HepG2 (cell line): Measurements from ENCODE around the gene PDE9A. TPM values are rescaled to one million over a fixed set of nuclear protein-coding genes. Genes with fewer than 3 reads are reported as not detected.

Experiments
- EZH2 ChIP-seq: conservative IDR thresholded peaks from 2 replicates; pipeline ENCODE4 v1.6.1; 2012; ENCODE audit warnings: mild to moderate bottlenecking, low read depth, low read length, moderate library complexity
- GZF1 ChIP-seq: sonication (generic); formaldehyde crosslinking; IDR thresholded peaks from 2 replicates; pipeline ENCODE4 v1.5.1; 2020; ENCODE audit warnings: mild to moderate bottlenecking, missing genetic modification reagents
- MAZ ChIP-seq, 2 experiments: sonication (generic) in 1 of 2; formaldehyde crosslinking in 1 of 2; IDR thresholded peaks; 2 replicates each; pipeline versions ENCODE4 v1.5.0 to v1.6.1; 2012 to 2020; ENCODE audit warnings: low read depth in 2 of 2, mild to moderate bottlenecking in 2 of 2, borderline replicate concordance in 1 of 2, improper control_type of control experiment in 1 of 2, low read length in 1 of 2, missing genetic modification reagents in 1 of 2, moderate library complexity in 1 of 2
- MYC ChIP-seq: sonication (generic); formaldehyde crosslinking; IDR thresholded peaks from 2 replicates; pipeline ENCODE4 v1.9.0; 2021; ENCODE audit warnings: missing genetic modification reagents, borderline replicate concordance
- NBN ChIP-seq: fragments of 450-650 bp; conservative IDR thresholded peaks from 2 replicates; pipeline ENCODE4 v1.6.1; 2017
- NFATC3 ChIP-seq: sonication (generic); formaldehyde crosslinking; IDR thresholded peaks from 2 replicates; pipeline ENCODE4 v1.5.1; 2020; ENCODE audit warnings: mild to moderate bottlenecking, missing genetic modification reagents
- ONECUT2 ChIP-seq: sonication (generic); formaldehyde crosslinking; IDR thresholded peaks from 2 replicates; pipeline ENCODE4 v1.4.0; 2020; ENCODE audit warnings: missing genetic modification reagents
- SALL1 ChIP-seq: sonication (generic); formaldehyde crosslinking; IDR thresholded peaks from 2 replicates; pipeline ENCODE4 v1.8.0; 2022; ENCODE audit warnings: mild to moderate bottlenecking, missing genetic modification reagents
- SMAD3 ChIP-seq: sonication (generic); formaldehyde crosslinking; IDR thresholded peaks from 2 replicates; pipeline ENCODE4 v1.4.0; 2020; ENCODE audit warnings: missing genetic modification reagents
- YEATS4 ChIP-seq: sonication (generic); formaldehyde crosslinking; IDR thresholded peaks from 2 replicates; pipeline ENCODE4 v1.4.0; 2020; ENCODE audit warnings: missing genetic modification reagents, borderline replicate concordance
- YY1 ChIP-seq: IDR thresholded peaks from 2 replicates; pipeline ENCODE4 v1.6.1; 2011; ENCODE audit warnings: low read length, low read depth, moderate library complexity, mild to moderate bottlenecking; ENCODE audit not compliant: insufficient read depth, insufficient replicate concordance
- ZBTB3 ChIP-seq: sonication (generic); formaldehyde crosslinking; IDR thresholded peaks from 2 replicates; pipeline ENCODE4 v1.4.0; 2020; ENCODE audit warnings: low read depth, mild to moderate bottlenecking, moderate library complexity, missing genetic modification reagents, borderline replicate concordance
- ZMAT5 ChIP-seq: sonication (generic); formaldehyde crosslinking; IDR thresholded peaks from 2 replicates; pipeline ENCODE4 v1.5.0; 2020; ENCODE audit warnings: mild to moderate bottlenecking, low read depth, missing genetic modification reagents, borderline replicate concordance
- ZNF224 ChIP-seq: sonication (generic); formaldehyde crosslinking; IDR thresholded peaks from 2 replicates; pipeline ENCODE4 v1.5.0; 2020; ENCODE audit warnings: mild to moderate bottlenecking, missing genetic modification reagents
- ZNF382 ChIP-seq: sonication (generic); formaldehyde crosslinking; IDR thresholded peaks from 2 replicates; pipeline ENCODE4 v1.5.0; 2020; ENCODE audit warnings: missing genetic modification reagents, mild to moderate bottlenecking, borderline replicate concordance
- ZNF569 ChIP-seq: sonication (generic); formaldehyde crosslinking; IDR thresholded peaks from 2 replicates; pipeline ENCODE4 v1.5.0; 2020; ENCODE audit warnings: mild to moderate bottlenecking, missing genetic modification reagents, moderate library complexity, borderline replicate concordance
- ZNF781 ChIP-seq: sonication (generic); formaldehyde crosslinking; IDR thresholded peaks from 2 replicates; pipeline ENCODE4 v1.5.1; 2020; ENCODE audit warnings: borderline replicate concordance, mild to moderate bottlenecking, missing genetic modification reagents; ENCODE audit errors: not compliant biosample characterization
- ZNF83 ChIP-seq: sonication (generic); formaldehyde crosslinking; IDR thresholded peaks from 2 replicates; pipeline ENCODE4 v1.4.0; 2020; ENCODE audit warnings: missing genetic modification reagents, mild to moderate bottlenecking, borderline replicate concordance
- ZSCAN20 ChIP-seq: sonication (generic); formaldehyde crosslinking; IDR thresholded peaks from 2 replicates; pipeline ENCODE4 v1.4.0; 2020; ENCODE audit warnings: missing genetic modification reagents, mild to moderate bottlenecking, borderline replicate concordance
- ZSCAN31 ChIP-seq: sonication (generic); formaldehyde crosslinking; IDR thresholded peaks from 2 replicates; pipeline ENCODE4 v1.5.0; 2020; ENCODE audit warnings: low read depth, mild to moderate bottlenecking, missing genetic modification reagents
- polyA plus RNA-seq, 8 experiments: library from polyadenylated mRNA; depleted of rRNA in 3 of 8; stranded (reverse) in 7 of 8; unstranded in 1 of 8; fragments of >200 nt; fragmentation: Illumina TruSeq in 4 of 8; extraction: Trizol in 4 of 8; gene quantifications; 2 replicates each; pipeline versions ENCODE4 v1.2.1 to v1.2.3, GENCODE V29; 2011 to 2016; ENCODE audit warnings: low read depth in 4 of 8, missing spikeins in 1 of 8, mixed read lengths in 1 of 8; ENCODE audit not compliant: insufficient read depth in 1 of 8
- total RNA-seq, 5 experiments: library from RNA; depleted of rRNA; stranded (reverse); fragments of >200 nt; fragmentation: Illumina TruSeq; extraction: Trizol; gene quantifications; 2 replicates each; pipeline ENCODE4 v1.2.3, GENCODE V29; 2016; ENCODE audit warnings: low read depth in 1 of 5
- TF ChIP-seq, protein P1 (sequence below): sonication (generic); formaldehyde crosslinking; conservative IDR thresholded peaks from 2 replicates; pipeline ENCODE4 v1.8.0; 2022; ENCODE audit warnings: mild to moderate bottlenecking, moderate library complexity, missing genetic modification reagents
- TF ChIP-seq, protein P2 (sequence below): IDR thresholded peaks from 2 replicates; pipeline ENCODE4 v1.6.1; 2016; ENCODE audit warnings: control low read depth
- TF ChIP-seq, protein P3 (sequence below): sonication (generic); formaldehyde crosslinking; IDR thresholded peaks from 2 replicates; pipeline ENCODE4 v1.4.0; 2020; ENCODE audit warnings: missing genetic modification reagents, low read depth, mild to moderate bottlenecking, borderline replicate concordance
- TF ChIP-seq, protein P4 (sequence below): sonication (generic); formaldehyde crosslinking; IDR thresholded peaks from 2 replicates; pipeline ENCODE4 v1.8.0; 2022; ENCODE audit warnings: mild to moderate bottlenecking, missing genetic modification reagents

PDE9A gene
- total and polyA plus RNA-seq, 2 of the 13 experiments (the other 11 are each of a cell fraction or from before 2014, with no cell fraction given), result 4.6 to 19.7 TPM

- TF ChIP-seq MAZ (IDR thresholded peaks at IDR 0.05; ENCODE audit: borderline replicate concordance, low read depth, low read length) (no peak), MAZ (CRISPR knock-in tag; IDR thresholded peaks at IDR 0.05; ENCODE audit: low read depth) (no peak), ZNF382 (CRISPR knock-in tag) (no peak), ZNF781 (CRISPR knock-in tag) (no peak), MYC (peak; percentile 78), NFATC3 (CRISPR knock-in tag) (no peak), ZMAT5 (CRISPR knock-in tag) (no peak), NBN (no peak), GZF1 (CRISPR knock-in tag) (no peak), ZNF569 (no peak), YY1 (no peak), ONECUT2 (CRISPR knock-in tag) (no peak), ZNF83 (CRISPR knock-in tag) (no peak), EZH2 (no peak), YEATS4 (CRISPR knock-in tag) (peak; percentile 74; the same call in 1 of the 2 replicates), ZSCAN20 (CRISPR knock-in tag) (no peak), SMAD3 (CRISPR knock-in tag) (no peak), ZSCAN31 (CRISPR knock-in tag) (no peak), ZNF224 (0 out of 2 replicates have a peak, but pooled peaks have one; percentile 16), ZBTB3 (CRISPR knock-in tag) (no peak), SALL1 (CRISPR knock-in tag) (peak; percentile 92)
- TF ChIP-seq, protein P1, sequence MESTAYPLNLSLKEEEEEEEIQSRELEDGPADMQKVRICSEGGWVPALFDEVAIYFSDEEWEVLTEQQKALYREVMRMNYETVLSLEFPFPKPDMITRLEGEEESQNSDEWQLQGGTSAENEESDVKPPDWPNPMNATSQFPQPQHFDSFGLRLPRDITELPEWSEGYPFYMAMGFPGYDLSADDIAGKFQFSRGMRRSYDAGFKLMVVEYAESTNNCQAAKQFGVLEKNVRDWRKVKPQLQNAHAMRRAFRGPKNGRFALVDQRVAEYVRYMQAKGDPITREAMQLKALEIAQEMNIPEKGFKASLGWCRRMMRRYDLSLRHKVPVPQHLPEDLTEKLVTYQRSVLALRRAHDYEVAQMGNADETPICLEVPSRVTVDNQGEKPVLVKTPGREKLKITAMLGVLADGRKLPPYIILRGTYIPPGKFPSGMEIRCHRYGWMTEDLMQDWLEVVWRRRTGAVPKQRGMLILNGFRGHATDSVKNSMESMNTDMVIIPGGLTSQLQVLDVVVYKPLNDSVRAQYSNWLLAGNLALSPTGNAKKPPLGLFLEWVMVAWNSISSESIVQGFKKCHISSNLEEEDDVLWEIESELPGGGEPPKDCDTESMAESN (CRISPR knock-in tag), result no peak
- TF ChIP-seq, protein P2, sequence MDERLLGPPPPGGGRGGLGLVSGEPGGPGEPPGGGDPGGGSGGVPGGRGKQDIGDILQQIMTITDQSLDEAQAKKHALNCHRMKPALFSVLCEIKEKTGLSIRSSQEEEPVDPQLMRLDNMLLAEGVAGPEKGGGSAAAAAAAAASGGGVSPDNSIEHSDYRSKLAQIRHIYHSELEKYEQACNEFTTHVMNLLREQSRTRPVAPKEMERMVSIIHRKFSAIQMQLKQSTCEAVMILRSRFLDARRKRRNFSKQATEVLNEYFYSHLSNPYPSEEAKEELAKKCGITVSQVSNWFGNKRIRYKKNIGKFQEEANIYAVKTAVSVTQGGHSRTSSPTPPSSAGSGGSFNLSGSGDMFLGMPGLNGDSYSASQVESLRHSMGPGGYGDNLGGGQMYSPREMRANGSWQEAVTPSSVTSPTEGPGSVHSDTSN (CRISPR knock-in tag), result no peak
- TF ChIP-seq, protein P3, sequence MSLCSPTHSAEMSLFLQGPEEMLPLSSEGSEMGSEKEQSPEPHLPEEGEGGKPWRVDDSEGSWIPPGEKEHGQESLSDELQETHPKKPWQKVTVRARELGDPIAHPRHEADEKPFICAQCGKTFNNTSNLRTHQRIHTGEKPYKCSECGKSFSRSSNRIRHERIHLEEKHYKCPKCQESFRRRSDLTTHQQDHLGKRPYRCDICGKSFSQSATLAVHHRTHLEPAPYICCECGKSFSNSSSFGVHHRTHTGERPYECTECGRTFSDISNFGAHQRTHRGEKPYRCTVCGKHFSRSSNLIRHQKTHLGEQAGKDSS (CRISPR knock-in tag), result 0 out of 2 replicates have a peak, but pooled peaks have one; percentile 66
- TF ChIP-seq, protein P4, sequence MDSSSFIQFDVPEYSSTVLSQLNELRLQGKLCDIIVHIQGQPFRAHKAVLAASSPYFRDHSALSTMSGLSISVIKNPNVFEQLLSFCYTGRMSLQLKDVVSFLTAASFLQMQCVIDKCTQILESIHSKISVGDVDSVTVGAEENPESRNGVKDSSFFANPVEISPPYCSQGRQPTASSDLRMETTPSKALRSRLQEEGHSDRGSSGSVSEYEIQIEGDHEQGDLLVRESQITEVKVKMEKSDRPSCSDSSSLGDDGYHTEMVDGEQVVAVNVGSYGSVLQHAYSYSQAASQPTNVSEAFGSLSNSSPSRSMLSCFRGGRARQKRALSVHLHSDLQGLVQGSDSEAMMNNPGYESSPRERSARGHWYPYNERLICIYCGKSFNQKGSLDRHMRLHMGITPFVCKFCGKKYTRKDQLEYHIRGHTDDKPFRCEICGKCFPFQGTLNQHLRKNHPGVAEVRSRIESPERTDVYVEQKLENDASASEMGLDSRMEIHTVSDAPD (CRISPR knock-in tag), result no peak
These were observed 84.7 kb downstream of the PDE9A start (continued) for GRCh38 chr21:42737951-42738590.
